ENCODE measurements around the gene ANKRD36. TPM values are rescaled to one million over a fixed set of nuclear protein-coding genes. Genes with fewer than 3 reads are reported as not detected.
"Not testable (repeated sequence)": the region's sequence is repeated elsewhere in the genome, so short reads cannot be mapped to it uniquely, and the experiment has no call there.

Gene ANKRD36
- total and polyA plus RNA-seq, 2 of the 13 experiments (the other 11 are each of a cell fraction or from before 2014, with no cell fraction given), result 6.4 to 27.3 TPM

- H3K4me1 ChIP-seq (ENCODE audit: insufficient read depth, low read length); FAIRE-seq; H3K36me3 ChIP-seq (replicated peaks in 1 of 2; ENCODE audit: control insufficient read depth in 1 of 2, insufficient read depth in 2 of 2, low read length in 2 of 2); DNase-seq (ENCODE audit: low spot score); POLR2A ChIA-PET; H4K20me1 ChIP-seq (ENCODE audit: insufficient read depth, low read length); H3K9me3 ChIP-seq (ENCODE audit: low read length); H3K4me3 ChIP-seq (replicated peaks in 1 of 3; ENCODE audit: insufficient read depth in 1 of 3, low read depth in 2 of 3, low read length in 3 of 3); ATAC-seq; H2AFZ ChIP-seq (ENCODE audit: low read length); intact Hi-C loops (cut with micrococcal nuclease; ENCODE audit: unreplicated experiment); H3K4me2 ChIP-seq (ENCODE audit: low read depth, low read length); BruUV-seq (replicated peaks); H3K9ac ChIP-seq (ENCODE audit: insufficient read depth, low read depth, low read length); H3K27me3 ChIP-seq (ENCODE audit: control insufficient read depth in 1 of 2, insufficient read depth in 2 of 2, low read length in 2 of 2); in situ Hi-C loops (cut with HindIII; ENCODE audit: extremely low pct_ligation_motif_present, low pct_unique_long_range_greater_than_20kb); H3K27ac ChIP-seq (ENCODE audit: extremely low read length, insufficient read depth, low read length); H3K79me2 ChIP-seq (ENCODE audit: insufficient read depth, low read length); CTCF ChIA-PET (ENCODE audit: low intra/inter-chr PET ratio, low total read pairs): not testable (repeated sequence)
- WGBS (ENCODE audit: low lambda C conversion rate), result 87% methylated on average over 4 of the region's 4 CpGs
Measured at GRCh38 chr2:97261192-97261591, 148.2 kb downstream of the ANKRD36 start.

GRCh38 chr2:97266449-97266848 is 153.5 kb downstream of the ANKRD36 start:
- POLR2A ChIA-PET; FAIRE-seq; H3K4me1 ChIP-seq (ENCODE audit: insufficient read depth, low read length); H3K27me3 ChIP-seq (ENCODE audit: control insufficient read depth in 1 of 2, insufficient read depth in 2 of 2, low read length in 2 of 2); H3K9me3 ChIP-seq (ENCODE audit: low read length); H4K20me1 ChIP-seq (ENCODE audit: insufficient read depth, low read length); ATAC-seq; H3K4me2 ChIP-seq (ENCODE audit: low read depth, low read length); H3K27ac ChIP-seq (ENCODE audit: extremely low read length, insufficient read depth, low read length); in situ Hi-C loops (cut with HindIII; ENCODE audit: extremely low pct_ligation_motif_present, low pct_unique_long_range_greater_than_20kb); DNase-seq (ENCODE audit: low spot score); intact Hi-C loops (cut with micrococcal nuclease; ENCODE audit: unreplicated experiment); H3K79me2 ChIP-seq (ENCODE audit: insufficient read depth, low read length); H3K9ac ChIP-seq (ENCODE audit: insufficient read depth, low read depth, low read length); H3K36me3 ChIP-seq (replicated peaks in 1 of 2; ENCODE audit: control insufficient read depth in 1 of 2, insufficient read depth in 2 of 2, low read length in 2 of 2); H3K4me3 ChIP-seq (replicated peaks in 1 of 3; ENCODE audit: insufficient read depth in 1 of 3, low read depth in 2 of 3, low read length in 3 of 3); BruUV-seq (replicated peaks); CTCF ChIA-PET (ENCODE audit: low intra/inter-chr PET ratio, low total read pairs); H2AFZ ChIP-seq (ENCODE audit: low read length): not testable (repeated sequence)
- 100% methylated on average over 2 of the region's 6 CpGs for WGBS (ENCODE audit: low lambda C conversion rate)

DNA sequence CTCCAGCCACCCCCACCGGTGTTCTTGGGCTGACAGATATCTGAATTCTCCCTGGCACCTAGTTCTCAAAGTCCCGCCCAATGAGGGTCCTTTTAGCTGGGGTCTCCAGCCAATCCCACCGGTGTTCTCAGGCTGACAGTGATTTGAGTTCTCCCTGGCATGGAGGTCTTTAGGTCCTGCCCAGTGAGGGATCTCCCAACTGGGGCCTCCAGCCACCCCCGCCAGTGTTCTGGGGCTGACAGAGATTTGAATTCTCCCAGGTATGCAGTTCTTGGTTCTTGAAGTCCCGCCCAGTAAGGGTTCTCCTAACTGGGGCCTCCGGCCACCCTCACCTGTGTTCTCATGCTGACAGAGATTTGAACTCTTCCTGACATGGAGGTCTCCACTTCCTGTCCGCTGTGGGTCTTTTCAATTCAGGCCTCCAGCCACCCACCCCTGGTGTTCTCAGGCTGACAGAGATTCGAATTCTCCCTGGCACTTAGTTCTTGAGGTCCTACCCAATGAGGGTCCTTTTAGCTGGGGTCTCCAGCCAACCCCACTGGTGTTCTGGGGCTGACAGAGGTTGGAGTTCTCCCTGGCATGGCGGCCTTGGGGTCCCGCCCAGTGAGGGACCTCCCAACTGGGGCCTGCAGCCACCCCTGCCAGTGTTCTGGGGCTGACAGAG is 154.6 kb downstream of the ANKRD36 start:
- intact Hi-C loops (cut with micrococcal nuclease; ENCODE audit: unreplicated experiment), result no loop called here
- DNase-seq (ENCODE audit: low spot score), result peak; percentile 1
- no peak overlapping the region for H3K4me2 ChIP-seq (ENCODE audit: low read depth, low read length)
- H3K9me3 ChIP-seq (ENCODE audit: low read length), result no peaks in the 10 kb centered on the region
- no peak for FAIRE-seq
- H2AFZ ChIP-seq (ENCODE audit: low read length), result no peak overlapping the region
- ChIA-PET POLR2A (no interaction called here), CTCF (ENCODE audit: low intra/inter-chr PET ratio, low total read pairs) (no interaction called here)
- H3K4me1 ChIP-seq (ENCODE audit: insufficient read depth, low read length), result no peaks in the 10 kb centered on the region
- 93% methylated on average over 10 of the region's 10 CpGs for WGBS (ENCODE audit: low lambda C conversion rate)
- no peaks in the 10 kb centered on the region for H3K36me3 ChIP-seq (replicated peaks in 1 of 2; ENCODE audit: control insufficient read depth in 1 of 2, insufficient read depth in 2 of 2, low read length in 2 of 2)
- H3K4me3 ChIP-seq (replicated peaks in 1 of 3; ENCODE audit: insufficient read depth in 1 of 3, low read depth in 2 of 3, low read length in 3 of 3), result no peak overlapping the region
- no peak overlapping the region for H3K27ac ChIP-seq (ENCODE audit: extremely low read length, insufficient read depth, low read length)
- no peak overlapping the region for H3K9ac ChIP-seq (ENCODE audit: insufficient read depth, low read depth, low read length)
- no TSS peak for BruUV-seq (replicated peaks)
- peak; percentile 19; the same call in 2 of the 3 replicates for ATAC-seq
- in situ Hi-C loops (cut with HindIII; ENCODE audit: extremely low pct_ligation_motif_present, low pct_unique_long_range_greater_than_20kb), result no loop called here
- no peaks in the 10 kb centered on the region for H3K79me2 ChIP-seq (ENCODE audit: insufficient read depth, low read length)
- no peaks in the 10 kb centered on the region for H4K20me1 ChIP-seq (ENCODE audit: insufficient read depth, low read length)
- no peaks in the 10 kb centered on the region for H3K27me3 ChIP-seq (ENCODE audit: control insufficient read depth in 1 of 2, insufficient read depth in 2 of 2, low read length in 2 of 2)
- no peak for TF ChIP-seq MIER3 (CRISPR knock-in tag; IDR thresholded peaks at IDR 0.05; ENCODE audit: borderline replicate concordance)
- no peak for TF ChIP-seq ZNF230 (CRISPR knock-in tag; IDR thresholded peaks at IDR 0.05)
- TF ChIP-seq, protein P1, sequence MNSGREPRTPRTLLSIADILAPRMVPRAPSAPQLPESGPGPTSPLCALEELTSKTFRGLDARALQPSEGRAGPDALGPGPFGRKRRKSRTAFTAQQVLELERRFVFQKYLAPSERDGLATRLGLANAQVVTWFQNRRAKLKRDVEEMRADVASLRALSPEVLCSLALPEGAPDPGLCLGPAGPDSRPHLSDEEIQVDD (CRISPR knock-in tag; IDR thresholded peaks at IDR 0.05; ENCODE audit: borderline replicate concordance), result no peak
- TF ChIP-seq ZNF383 (CRISPR knock-in tag; IDR thresholded peaks at IDR 0.05; ENCODE audit: borderline replicate concordance), result no peak
- TF ChIP-seq SKIL (CRISPR knock-in tag; IDR thresholded peaks at IDR 0.05; ENCODE audit: borderline replicate concordance), result no peak
- no peak for TF ChIP-seq DRAP1 (CRISPR knock-in tag; IDR thresholded peaks at IDR 0.05)
- no peak for TF ChIP-seq ZNF225 (CRISPR knock-in tag; IDR thresholded peaks at IDR 0.05)
- TF ChIP-seq RELA (CRISPR knock-in tag; IDR thresholded peaks at IDR 0.05), result no peak

Measured in HepG2 (cell line).